GM12878 (cell line): ENCODE results near the gene RBP3. TPM values are rescaled to one million over a fixed set of nuclear protein-coding genes. Genes with fewer than 3 reads are reported as not detected.

Source experiments
- ATAC-seq: fragments of 200-7000 bp; cut with Tn5 transposase; 3 replicates; pipeline ENCODE4 v1.9.1; 2020; ENCODE audit warnings: mild to moderate bottlenecking, moderate library complexity
- BruUV-seq: library from RNA; stranded (reverse); fragments of 400-500 nt; replicated peaks from 2 replicates; lab custom pipeline; 2021; lab: Mats Ljungman, UMichigan
- CTCF ChIA-PET: fragments of 300-600 bp; sonication (Branson Sonifier 250); formaldehyde crosslinking; extraction: SDS; loops from one replicate; lab custom pipeline; 2021; ENCODE audit warnings: inconsistent platforms; lab: Yijun Ruan, JAX
- POLR2A ChIA-PET: fragments of 350-600 bp; formaldehyde crosslinking; extraction: SDS; loops from one replicate; lab custom pipeline; 2021; ENCODE audit warnings: inconsistent platforms; lab: Charles Lee
- RAD21 ChIA-PET: fragments of 300-600 bp; sonication (Branson Sonifier 250); formaldehyde crosslinking; loops from one replicate; lab custom pipeline; 2023; ENCODE audit warnings: antibody characterized with exemption; ENCODE audit not compliant: unreplicated experiment; lab: Charles Lee
- SMC1A ChIA-PET: fragments of 300-600 bp; sonication (Branson Sonifier 250); formaldehyde crosslinking; loops from one replicate; lab custom pipeline; 2023; ENCODE audit not compliant: unreplicated experiment, uncharacterized antibody; lab: Charles Lee
- DNase-seq: peaks from one replicate; pipeline ENCODE4 v3.0.0-alpha.2; 2011; ENCODE audit warnings: low read depth, low spot score
- FAIRE-seq: peaks from 3 replicates; lab custom pipeline; 2011; peaks lifted over from hg19 to GRCh38; lab: Jason Lieb, UNC
- H2AFZ ChIP-seq: 2 replicates; pipeline ENCODE4 v1.6.0; 2011; ENCODE audit warnings: low read depth, low read length, control low read depth; ENCODE audit not compliant: control insufficient read depth
- H3K27ac ChIP-seq: 2 replicates; pipeline ENCODE4 v1.5.1; 2011; ENCODE audit warnings: control low read depth; ENCODE audit not compliant: control insufficient read depth, insufficient read depth
- H3K27me3 ChIP-seq, 2 experiments: replicated peaks in 1 of 2; 2 replicates each; pipeline versions ENCODE4 v1.6.0 to v1.6.1; 2011; ENCODE audit warnings: low read length in 1 of 2; ENCODE audit not compliant: control insufficient read depth in 2 of 2, insufficient read depth in 2 of 2
- H3K36me3 ChIP-seq, 2 experiments: 2 replicates each; pipeline ENCODE4 v1.5.1; 2011; ENCODE audit warnings: low read length in 1 of 2; ENCODE audit not compliant: control insufficient read depth in 2 of 2, insufficient read depth in 2 of 2
- H3K4me1 ChIP-seq: 2 replicates; pipeline ENCODE4 v1.6.1; 2011; ENCODE audit warnings: mild to moderate bottlenecking, low read length, moderate library complexity, mixed read lengths; ENCODE audit not compliant: control insufficient read depth, insufficient read depth
- H3K4me2 ChIP-seq: 2 replicates; pipeline ENCODE4 v1.6.0; 2011; ENCODE audit warnings: control low read depth; ENCODE audit not compliant: control insufficient read depth, insufficient read depth
- H3K4me3 ChIP-seq: fragments of 200-600 bp; sonication (generic); 2 replicates; pipeline ENCODE4 v1.5.1; 2016
- H3K79me2 ChIP-seq: 2 replicates; pipeline ENCODE4 v1.6.0; 2011; ENCODE audit warnings: low read length; ENCODE audit not compliant: control insufficient read depth, insufficient read depth
- H3K9ac ChIP-seq: 2 replicates; pipeline ENCODE4 v1.8.0; 2011; ENCODE audit warnings: low read length, control low read depth, mixed read lengths; ENCODE audit not compliant: control insufficient read depth, insufficient read depth
- H3K9me3 ChIP-seq: replicated peaks from 3 replicates; pipeline ENCODE4 v1.5.1; 2011; ENCODE audit warnings: mild to moderate bottlenecking, low read length; ENCODE audit not compliant: control insufficient read depth, insufficient read depth
- H4K20me1 ChIP-seq: 2 replicates; pipeline ENCODE4 v1.6.0; 2011; ENCODE audit not compliant: control insufficient read depth, insufficient read depth
- GATAD2B ChIP-seq: fragments of 450-650 bp; conservative IDR thresholded peaks from 2 replicates; pipeline ENCODE4 v1.6.1; 2017; ENCODE audit warnings: low read depth, mild to moderate bottlenecking, moderate library complexity
- KDM1A ChIP-seq: fragments of 200-600 bp; sonication (generic); IDR thresholded peaks from 2 replicates; pipeline ENCODE4 v1.6.1; 2016; ENCODE audit warnings: borderline replicate concordance
- NFYB ChIP-seq: IDR thresholded peaks from 2 replicates; pipeline ENCODE4 v1.6.1; 2011; ENCODE audit warnings: low read depth, mild to moderate bottlenecking, low read length, improper control_type of control experiment, moderate library complexity; ENCODE audit not compliant: insufficient read depth
- RELA ChIP-seq: fragments of 450-650 bp; IDR thresholded peaks from 2 replicates; pipeline ENCODE4 v1.8.0; 2014; ENCODE audit warnings: borderline replicate concordance; ENCODE audit not compliant: partially characterized antibody
- SMAD5 ChIP-seq: IDR thresholded peaks from 2 replicates; pipeline ENCODE4 v1.6.1; 2016; ENCODE audit warnings: antibody characterized with exemption, low read depth
- ZNF24 ChIP-seq: fragments of 450-650 bp; IDR thresholded peaks from 2 replicates; pipeline ENCODE4 v1.6.1; 2017; ENCODE audit warnings: antibody characterized with exemption, mild to moderate bottlenecking
- ZNF384 ChIP-seq: IDR thresholded peaks from 2 replicates; pipeline ENCODE4 v1.6.1; 2012; ENCODE audit warnings: low read depth, mild to moderate bottlenecking, low read length, improper control_type of control experiment, borderline replicate concordance
- WGBS: methylation state at CpG from one replicate; pipeline ENCODE4 v1.1.6; 2016; ENCODE audit warnings: low lambda C conversion rate; ENCODE audit not compliant: insufficient replicate concordance, insufficient coverage; ENCODE audit errors: missing lambda C conversion rate; 5-methylcytosine and 5-hydroxymethylcytosine counted together
- in situ Hi-C: fragments of 300-500 bp; cut with MboI; formaldehyde crosslinking; loops from 9 replicates; pipeline ENCODE4 v1.14.3; 2018; ENCODE audit warnings: mixed read lengths
- intact Hi-C: fragments of 100-400 bp; cut with micrococcal nuclease; formaldehyde crosslinking; loops from one replicate; pipeline ENCODE4 v1.14.2; 2022; ENCODE audit not compliant: unreplicated experiment
- polyA plus RNA-seq, 11 experiments: library from polyadenylated mRNA; depleted of rRNA in 4 of 11; unstranded in 6 of 11; stranded (reverse) in 5 of 11; fragments of >200 nt; fragmentation: Nextera tagmentation in 4 of 11; fragmentation: Illumina TruSeq in 1 of 11; extraction: Ambion mirVana in 4 of 11; extraction: Trizol in 1 of 11; gene quantifications; 1 replicate in 1 of 11; 2 replicates in 10 of 11; pipeline versions ENCODE4 v1.2.1 to v1.2.3, GENCODE V29; 2011 to 2016; ENCODE audit warnings: inconsistent platforms in 2 of 11, missing spikeins in 2 of 11, low read depth in 1 of 11
- total RNA-seq, 4 experiments: library from RNA; depleted of rRNA in 3 of 4; stranded (reverse); fragments of >200 nt in 3 of 4; fragmentation: Illumina TruSeq in 1 of 4; extraction: Trizol in 1 of 4; gene quantifications; 2 replicates each; pipeline versions ENCODE4 v1.2.1 to v1.2.3, GENCODE V29; 2013 to 2021
- TF ChIP-seq, protein P1 (sequence below): fragments of 450-650 bp; IDR thresholded peaks from 2 replicates; pipeline ENCODE4 v1.6.1; 2018; ENCODE audit warnings: borderline replicate concordance, mild to moderate bottlenecking; ENCODE audit not compliant: partially characterized antibody
- TF ChIP-seq, protein P2 (sequence below): fragments of 450-650 bp; IDR thresholded peaks from 2 replicates; pipeline ENCODE4 v1.6.1; 2016; ENCODE audit warnings: mild to moderate bottlenecking

The RBP3 gene
- total and polyA plus RNA-seq, 10 of the 15 experiments (the other 5 are each of a cell fraction or from before 2014, with no cell fraction given), result not detected

DNA sequence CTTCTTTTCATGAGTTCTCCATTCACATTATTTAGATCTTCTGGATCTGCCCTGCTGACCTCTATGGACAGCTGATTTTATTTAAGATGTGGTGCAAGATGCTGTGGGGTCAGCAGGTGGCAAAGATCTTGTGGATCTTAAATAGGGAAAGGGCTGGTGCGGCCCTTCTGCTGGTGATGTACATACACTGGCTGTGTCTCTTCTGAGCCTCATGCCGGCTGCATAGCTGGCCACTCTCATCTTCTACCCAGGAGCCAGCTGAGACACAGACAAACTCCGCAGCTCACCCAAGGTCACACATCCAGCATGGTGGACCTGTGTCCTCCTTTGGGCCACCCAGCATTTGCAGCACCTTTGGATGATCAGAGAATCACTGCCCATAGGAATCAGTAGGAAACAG is 9.7 kb downstream of the RBP3 start:
- in situ Hi-C loops, result no loop called here
- no peaks in the 10 kb centered on the region for H3K9me3 ChIP-seq
- no peaks in the 10 kb centered on the region for H3K36me3 ChIP-seq
- H3K79me2 ChIP-seq, result no peaks in the 10 kb centered on the region
- WGBS, result 54% methylated on average over 3 of the region's 3 CpGs
- no peak overlapping the region for H3K9ac ChIP-seq
- no peak overlapping the region for H3K27ac ChIP-seq
- no peaks in the 10 kb centered on the region for H3K4me1 ChIP-seq
- ChIA-PET SMC1A (no interaction called here), RAD21 (no interaction called here), CTCF (interaction anchor here (0.9 to 1.2 kb wide), 2 partner anchors 8 to 17 kb away, joined by 3 to 5 read pairs; no protein-coding TSS in a partner anchor), POLR2A (no interaction called here)
- H2AFZ ChIP-seq, result no peak overlapping the region
- no peaks in the 10 kb centered on the region for H4K20me1 ChIP-seq
- DNase-seq (no peak), ATAC-seq (no peak), FAIRE-seq (no peak)
- intact Hi-C loops, result no loop called here
- no peak overlapping the region for H3K4me3 ChIP-seq
- no TSS peak for BruUV-seq
- no peak overlapping the region for H3K4me2 ChIP-seq
- H3K27me3 ChIP-seq, result no peaks in the 10 kb centered on the region; a peak in 1 of 4 replicates
- TF ChIP-seq ZNF24, result no peak
- TF ChIP-seq ZNF384, result no peak
- no peak for TF ChIP-seq NFYB

DNA sequence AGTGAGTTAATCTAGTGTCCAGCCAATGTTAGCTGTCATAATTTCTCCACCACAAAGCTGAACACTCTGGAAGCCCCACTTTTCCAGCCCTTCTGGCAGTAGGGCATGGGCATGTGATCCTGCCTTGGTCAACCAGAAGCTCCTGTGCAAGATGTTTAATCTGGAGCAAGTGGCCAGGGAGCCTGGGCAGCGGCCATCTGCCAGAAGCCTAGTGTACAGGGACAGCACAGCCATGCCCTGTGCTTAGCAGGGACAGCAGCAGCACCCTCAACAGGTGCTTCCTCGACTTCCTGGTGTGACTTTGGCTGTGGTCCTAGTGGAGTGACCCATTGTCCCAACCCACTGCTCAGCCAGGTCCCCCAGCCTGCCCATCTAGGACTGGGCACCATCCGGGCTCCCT is 10.3 kb downstream of the RBP3 start:
- no peaks in the 10 kb centered on the region for H3K9me3 ChIP-seq
- no peak overlapping the region for H2AFZ ChIP-seq
- no peak for ATAC-seq
- no peak for DNase-seq
- H4K20me1 ChIP-seq, result no peaks in the 10 kb centered on the region
- WGBS, result 17% methylated on average over 3 of the region's 3 CpGs
- H3K36me3 ChIP-seq, result no peaks in the 10 kb centered on the region
- ChIA-PET RAD21 (no interaction called here), POLR2A (interaction anchor here (0.5 kb wide), 1 partner anchor 325 kb away, joined by 5 read pairs; no protein-coding TSS in a partner anchor), SMC1A (no interaction called here), CTCF (interaction anchor here (1.2 kb wide), 1 partner anchor 18 kb away, joined by 5 read pairs; no protein-coding TSS in a partner anchor)
- H3K79me2 ChIP-seq, result no peaks in the 10 kb centered on the region
- in situ Hi-C loops, result no loop called here
- no peak for FAIRE-seq
- no peak overlapping the region for H3K9ac ChIP-seq
- no peak overlapping the region for H3K4me3 ChIP-seq
- no peaks in the 10 kb centered on the region; a peak in 1 of 4 replicates for H3K27me3 ChIP-seq
- TF ChIP-seq, protein P1, sequence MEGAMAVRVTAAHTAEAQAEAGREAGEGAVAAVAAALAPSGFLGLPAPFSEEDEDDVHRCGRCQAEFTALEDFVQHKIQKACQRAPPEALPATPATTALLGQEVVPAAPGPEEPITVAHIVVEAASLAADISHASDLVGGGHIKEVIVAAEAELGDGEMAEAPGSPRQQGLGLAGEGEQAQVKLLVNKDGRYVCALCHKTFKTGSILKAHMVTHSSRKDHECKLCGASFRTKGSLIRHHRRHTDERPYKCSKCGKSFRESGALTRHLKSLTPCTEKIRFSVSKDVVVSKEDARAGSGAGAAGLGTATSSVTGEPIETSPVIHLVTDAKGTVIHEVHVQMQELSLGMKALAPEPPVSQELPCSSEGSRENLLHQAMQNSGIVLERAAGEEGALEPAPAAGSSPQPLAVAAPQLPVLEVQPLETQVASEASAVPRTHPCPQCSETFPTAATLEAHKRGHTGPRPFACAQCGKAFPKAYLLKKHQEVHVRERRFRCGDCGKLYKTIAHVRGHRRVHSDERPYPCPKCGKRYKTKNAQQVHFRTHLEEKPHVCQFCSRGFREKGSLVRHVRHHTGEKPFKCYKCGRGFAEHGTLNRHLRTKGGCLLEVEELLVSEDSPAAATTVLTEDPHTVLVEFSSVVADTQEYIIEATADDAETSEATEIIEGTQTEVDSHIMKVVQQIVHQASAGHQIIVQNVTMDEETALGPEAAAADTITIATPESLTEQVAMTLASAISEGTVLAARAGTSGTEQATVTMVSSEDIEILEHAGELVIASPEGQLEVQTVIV, result no peak
- TF ChIP-seq SMAD5 (no peak), GATAD2B (no peak), RELA (no peak), KDM1A (no peak)
- TF ChIP-seq, protein P2, sequence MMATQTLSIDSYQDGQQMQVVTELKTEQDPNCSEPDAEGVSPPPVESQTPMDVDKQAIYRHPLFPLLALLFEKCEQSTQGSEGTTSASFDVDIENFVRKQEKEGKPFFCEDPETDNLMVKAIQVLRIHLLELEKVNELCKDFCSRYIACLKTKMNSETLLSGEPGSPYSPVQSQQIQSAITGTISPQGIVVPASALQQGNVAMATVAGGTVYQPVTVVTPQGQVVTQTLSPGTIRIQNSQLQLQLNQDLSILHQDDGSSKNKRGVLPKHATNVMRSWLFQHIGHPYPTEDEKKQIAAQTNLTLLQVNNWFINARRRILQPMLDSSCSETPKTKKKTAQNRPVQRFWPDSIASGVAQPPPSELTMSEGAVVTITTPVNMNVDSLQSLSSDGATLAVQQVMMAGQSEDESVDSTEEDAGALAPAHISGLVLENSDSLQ, result no peak
- no peak overlapping the region for H3K4me2 ChIP-seq
- intact Hi-C loops, result no loop called here
- H3K27ac ChIP-seq, result no peak overlapping the region
- BruUV-seq, result no TSS peak
- no peaks in the 10 kb centered on the region for H3K4me1 ChIP-seq
